Mesodermal cell (in vitro differentiated cells): ENCODE data around the gene BNIP2. TPM values are rescaled to one million over a fixed set of nuclear protein-coding genes. Genes with fewer than 3 reads are reported as not detected.

Source experiments
- H3K27ac ChIP-seq: 2 replicates; pipeline ENCODE4 v1.7.0; 2013; ENCODE audit warnings: mild to moderate bottlenecking, low read depth, low read length, moderate library complexity; ENCODE audit not compliant: severe bottlenecking
- H3K36me3 ChIP-seq: 2 replicates; pipeline ENCODE4 v1.7.1; 2013; ENCODE audit warnings: mild to moderate bottlenecking, low read length, moderate library complexity; ENCODE audit not compliant: control insufficient read depth, insufficient read depth
- H3K4me1 ChIP-seq: one replicate; pipeline ENCODE4 v1.7.1; 2013; ENCODE audit warnings: mild to moderate bottlenecking, low read length; ENCODE audit not compliant: insufficient read depth, control insufficient read depth, poor library complexity, severe bottlenecking
- H3K4me3 ChIP-seq: 2 replicates; pipeline ENCODE4 v1.7.0; 2013; ENCODE audit warnings: low read length, control low read depth, mild to moderate bottlenecking; ENCODE audit not compliant: insufficient read depth, poor library complexity, severe bottlenecking; ENCODE audit errors: extremely low read depth
- H3K9me3 ChIP-seq: 2 replicates; pipeline ENCODE4 v1.7.1; 2013; ENCODE audit warnings: mild to moderate bottlenecking, low read length, moderate library complexity; ENCODE audit not compliant: control insufficient read depth
- WGBS, 2 experiments: methylation state at CpG; one replicate each; pipeline ENCODE4 v1.1.5; 2013; ENCODE audit warnings: missing lambda C conversion rate in 2 of 2; ENCODE audit not compliant: insufficient coverage in 2 of 2; 5-methylcytosine and 5-hydroxymethylcytosine counted together
- polyA plus RNA-seq, 2 experiments: library from polyadenylated mRNA; stranded (reverse); fragments of 50-300 nt; gene quantifications; one replicate each; pipeline ENCODE4 v1.2.3, GENCODE V29; 2013

BNIP2 gene, protein sequence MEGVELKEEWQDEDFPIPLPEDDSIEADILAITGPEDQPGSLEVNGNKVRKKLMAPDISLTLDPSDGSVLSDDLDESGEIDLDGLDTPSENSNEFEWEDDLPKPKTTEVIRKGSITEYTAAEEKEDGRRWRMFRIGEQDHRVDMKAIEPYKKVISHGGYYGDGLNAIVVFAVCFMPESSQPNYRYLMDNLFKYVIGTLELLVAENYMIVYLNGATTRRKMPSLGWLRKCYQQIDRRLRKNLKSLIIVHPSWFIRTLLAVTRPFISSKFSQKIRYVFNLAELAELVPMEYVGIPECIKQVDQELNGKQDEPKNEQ
- polyA plus RNA-seq (2013, experiment 1 of 2) = 38.4 TPM
- polyA plus RNA-seq (2013, experiment 2 of 2) = 42.2 TPM

DNA sequence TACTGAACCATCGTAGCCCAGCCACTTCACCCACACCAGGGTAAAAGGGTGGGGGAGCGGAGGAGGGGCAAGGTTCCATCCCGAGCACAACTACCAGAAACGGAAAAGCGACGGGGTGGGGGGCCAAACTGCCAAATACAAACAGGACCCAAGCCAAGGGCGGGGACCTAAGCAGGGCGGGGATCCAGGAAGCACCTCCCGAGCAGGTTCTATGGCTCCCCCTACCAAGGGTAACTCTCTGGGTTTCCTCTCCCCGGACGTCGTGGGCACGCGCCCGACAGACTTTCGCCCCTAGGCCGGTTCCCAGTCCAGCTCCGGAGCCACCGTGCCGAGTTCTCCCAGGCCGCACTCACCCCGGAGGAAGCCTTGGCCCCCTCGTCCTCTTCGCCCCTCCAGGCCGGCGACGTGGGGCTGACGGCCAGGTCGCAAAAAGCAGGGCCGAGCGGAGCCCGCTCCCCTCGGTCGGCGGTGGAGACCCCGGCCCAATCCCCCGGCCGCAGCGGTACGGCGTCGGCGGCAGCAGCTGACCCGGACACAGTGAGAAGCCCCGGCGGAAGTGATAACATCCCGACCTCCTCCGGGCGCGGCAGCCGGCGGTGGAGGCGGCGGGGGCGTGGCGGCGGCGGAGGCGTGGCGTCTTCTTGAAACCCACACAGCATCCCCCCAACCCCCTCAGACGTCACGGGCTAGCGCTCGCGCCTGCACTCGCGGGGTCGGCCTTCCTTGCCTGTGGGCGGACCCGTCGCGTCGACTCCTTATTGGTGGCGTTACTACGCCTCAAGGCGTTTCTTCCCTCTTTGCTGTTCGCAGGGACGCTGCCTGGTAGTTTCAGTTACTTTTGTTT lies at the start of gene BNIP2:
TSS of gene BNIP2 (minus strand) at position 539 of the 844 bp plus-strand sequence. CDS start 6,863 bp downstream, outside the sequence.
- Histone ChIP-seq H3K4me1 (peaks cover 14% of the 10 kb centered on the region), H3K36me3 (peaks cover 30% of the 10 kb centered on the region), H3K27ac (peak within 1 kb of the TSS; percentile 99), H3K9me3 (no peaks in the 10 kb centered on the region), H3K4me3 (peak within 1 kb of the TSS; percentile 96)
- WGBS, 2 experiments = 0% methylated on average over 55 to 59 of the region's 78 CpGs

DNA sequence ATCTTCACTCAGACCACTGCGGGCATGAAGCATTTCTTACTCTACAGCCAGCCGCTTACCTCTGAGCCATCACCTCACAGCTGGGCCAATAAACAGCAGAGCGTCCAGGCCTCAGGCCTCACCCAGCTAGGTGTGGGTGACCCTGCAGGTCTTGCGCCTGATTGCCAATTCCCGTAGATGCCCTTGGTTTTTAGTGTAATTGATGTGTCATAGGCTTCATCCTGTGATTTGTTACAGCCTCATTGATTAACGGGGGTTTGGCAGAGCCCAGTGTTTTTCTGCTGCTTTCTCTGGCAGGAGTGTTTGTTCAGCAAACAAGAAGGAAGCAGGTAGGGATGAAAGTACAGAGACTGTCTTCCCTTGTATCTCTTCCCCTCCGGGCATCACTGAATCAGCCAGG lies 49.6 kb upstream of the BNIP2 start:
- Histone ChIP-seq H3K36me3 (no peaks in the 10 kb centered on the region), H3K27ac (no peak overlapping the region), H3K9me3 (no peaks in the 10 kb centered on the region), H3K4me1 (no peaks in the 10 kb centered on the region), H3K4me3 (no peak overlapping the region)
- 85 to 94% methylated on average over 6 of the region's 7 CpGs for WGBS, 2 experiments

DNA sequence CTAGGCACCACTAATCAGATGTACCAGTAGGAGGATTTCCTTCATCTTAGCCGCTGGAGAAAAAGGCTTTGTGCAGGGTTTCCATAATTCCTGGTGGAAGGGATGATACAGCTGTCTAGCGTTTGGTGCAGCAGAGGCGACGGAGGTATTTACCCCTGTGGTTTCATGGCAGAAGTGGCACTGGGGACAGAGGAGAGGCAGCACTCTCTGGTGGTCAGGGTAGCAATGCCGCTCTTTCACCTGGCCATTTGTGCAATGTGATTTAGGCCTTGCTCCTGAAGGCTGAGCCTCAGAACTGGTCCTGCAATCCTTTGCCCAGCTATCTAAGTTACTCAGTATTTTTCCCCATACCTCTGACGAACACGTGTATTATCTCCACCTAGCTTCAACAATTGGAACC lies 47.1 kb upstream of the BNIP2 start:
- 85 to 87% methylated on average over 5 to 7 of the region's 7 CpGs for WGBS, 2 experiments
- no peaks in the 10 kb centered on the region for H3K9me3 ChIP-seq
- H3K36me3 ChIP-seq = no peaks in the 10 kb centered on the region
- H3K4me1 ChIP-seq = no peaks in the 10 kb centered on the region
- no peak overlapping the region for H3K27ac ChIP-seq
- H3K4me3 ChIP-seq = no peak overlapping the region

DNA sequence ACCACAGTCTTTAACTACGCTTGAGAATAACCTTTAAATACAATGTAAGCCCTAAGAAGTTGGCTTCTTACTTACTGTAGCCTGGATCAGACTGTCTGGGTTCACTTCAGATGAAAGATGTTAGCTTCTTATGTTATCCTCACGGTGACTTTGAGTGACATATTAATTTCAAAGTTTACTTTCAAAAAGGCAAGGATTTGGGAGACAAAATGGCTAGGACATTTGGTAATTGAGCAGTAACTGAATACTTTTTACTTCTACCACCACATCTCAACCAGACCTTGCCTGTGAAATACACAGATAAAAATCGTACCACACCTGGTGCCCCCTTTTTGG lies 36.0 kb upstream of the BNIP2 start:
- no CpG with 5 or more reads among the region's 3 CpGs for WGBS, 2 experiments
- Histone ChIP-seq H3K9me3 (no peaks in the 10 kb centered on the region), H3K4me1 (no peaks in the 10 kb centered on the region), H3K36me3 (no peaks in the 10 kb centered on the region), H3K4me3 (no peak overlapping the region), H3K27ac (no peak overlapping the region)

DNA sequence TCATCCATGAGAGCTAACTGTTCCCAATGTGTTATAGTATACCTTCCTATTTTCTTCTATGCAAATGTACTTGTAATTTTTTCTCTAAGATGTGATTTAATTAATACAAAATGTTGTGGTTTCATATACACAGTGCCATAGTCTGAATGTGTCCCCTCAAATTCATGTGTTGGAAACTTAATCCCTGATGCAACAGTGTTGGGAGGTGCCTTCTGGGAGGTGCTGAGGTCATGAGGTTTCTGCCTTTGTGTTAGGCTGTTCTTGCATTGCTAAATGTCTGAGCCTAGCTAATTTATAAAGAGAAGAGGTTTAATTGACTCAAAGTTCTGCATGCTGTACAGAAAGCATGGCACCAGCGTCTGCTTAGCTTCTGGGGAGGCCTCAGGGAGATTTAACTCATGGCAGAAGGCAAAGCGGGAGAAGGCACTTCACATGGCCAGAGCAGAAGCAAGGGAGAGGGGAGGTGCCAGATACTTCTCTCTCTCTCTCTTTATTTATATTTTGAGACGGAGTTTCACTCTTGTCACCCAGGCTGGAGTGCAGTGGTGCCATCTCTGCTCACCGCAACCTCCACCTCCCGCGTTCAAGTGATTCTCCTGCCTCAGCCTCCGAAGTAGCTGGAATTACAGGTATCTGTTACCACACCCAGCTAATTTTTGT lies 34.7 kb upstream of the BNIP2 start:
- no peak overlapping the region for H3K27ac ChIP-seq
- WGBS, 2 experiments = 50 to 89% methylated on average over 1 of the region's 7 CpGs
- no peaks in the 10 kb centered on the region for H3K36me3 ChIP-seq
- H3K4me3 ChIP-seq = no peak overlapping the region
- H3K4me1 ChIP-seq = no peaks in the 10 kb centered on the region
- H3K9me3 ChIP-seq = no peaks in the 10 kb centered on the region

DNA sequence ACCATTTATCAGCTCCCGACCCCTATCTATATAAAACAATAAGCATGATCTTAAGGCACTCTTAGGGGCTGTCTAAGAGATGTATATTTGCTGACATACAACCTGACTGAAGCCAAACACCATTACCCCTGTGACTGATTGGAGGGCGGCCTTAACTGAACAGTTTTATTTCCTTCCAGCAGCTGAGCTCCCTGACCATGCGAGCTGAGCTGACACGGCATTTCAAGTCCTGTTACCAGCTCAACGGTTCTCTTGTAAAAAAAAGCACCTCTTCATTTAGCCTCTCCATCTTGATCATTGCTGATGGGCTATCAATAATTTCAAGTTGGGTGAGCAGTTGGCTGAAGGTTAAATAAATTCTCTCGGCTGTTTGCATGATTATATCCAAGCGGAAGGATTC lies 33.4 kb upstream of the BNIP2 start:
- no peaks in the 10 kb centered on the region for H3K9me3 ChIP-seq
- 84 to 92% methylated on average over 5 of the region's 7 CpGs for WGBS, 2 experiments
- no peak overlapping the region for H3K27ac ChIP-seq
- no peaks in the 10 kb centered on the region for H3K36me3 ChIP-seq
- H3K4me3 ChIP-seq = no peak overlapping the region
- no peaks in the 10 kb centered on the region for H3K4me1 ChIP-seq

DNA sequence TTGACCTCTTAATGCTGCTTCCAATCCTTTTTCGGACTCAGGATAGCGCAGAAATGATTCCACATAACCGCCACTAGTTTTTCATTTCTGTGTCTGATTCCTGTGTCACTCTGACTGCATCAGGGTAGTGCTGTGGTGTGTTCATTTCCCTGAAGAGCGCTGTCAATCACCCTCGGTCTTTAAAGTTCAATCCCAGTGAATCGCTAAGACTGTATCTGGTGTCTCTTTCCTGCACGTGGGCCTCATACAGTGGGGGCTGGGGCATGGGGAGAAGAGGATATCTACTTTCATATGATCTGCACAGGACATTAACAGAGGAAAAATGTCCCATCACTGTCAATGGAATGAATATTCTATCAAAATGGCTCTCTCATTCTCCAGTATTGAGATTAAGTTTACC lies 32.9 kb upstream of the BNIP2 start:
- Histone ChIP-seq H3K36me3 (no peaks in the 10 kb centered on the region), H3K9me3 (no peaks in the 10 kb centered on the region), H3K27ac (no peak overlapping the region), H3K4me3 (no peak overlapping the region), H3K4me1 (no peaks in the 10 kb centered on the region)
- 60 to 97% methylated on average over 1 to 3 of the region's 7 CpGs for WGBS, 2 experiments

DNA sequence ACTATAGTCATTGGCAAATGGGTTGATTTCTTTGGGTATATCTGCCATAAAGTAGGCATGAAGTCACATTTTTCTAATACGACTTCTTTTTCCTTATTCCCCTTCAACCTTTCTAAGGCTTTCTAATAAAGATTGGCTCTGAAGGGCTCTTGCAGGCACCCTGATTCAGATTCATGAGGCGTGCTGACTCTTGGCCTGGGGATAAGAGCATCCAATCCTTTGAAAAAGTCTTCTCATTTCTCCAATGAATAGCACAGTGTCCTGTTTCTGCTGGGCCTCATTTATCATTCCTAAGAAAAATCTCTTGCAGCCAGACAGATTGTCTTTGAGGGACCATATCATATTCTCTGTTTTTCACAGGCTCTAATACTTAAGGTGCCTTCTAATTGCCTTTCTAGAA lies 32.3 kb upstream of the BNIP2 start:
- H3K36me3 ChIP-seq = no peaks in the 10 kb centered on the region
- no peak overlapping the region for H3K27ac ChIP-seq
- no peaks in the 10 kb centered on the region for H3K4me1 ChIP-seq
- H3K9me3 ChIP-seq = no peaks in the 10 kb centered on the region
- 83 to 100% methylated on average over 2 of the region's 2 CpGs for WGBS, 2 experiments
- H3K4me3 ChIP-seq = no peak overlapping the region

DNA sequence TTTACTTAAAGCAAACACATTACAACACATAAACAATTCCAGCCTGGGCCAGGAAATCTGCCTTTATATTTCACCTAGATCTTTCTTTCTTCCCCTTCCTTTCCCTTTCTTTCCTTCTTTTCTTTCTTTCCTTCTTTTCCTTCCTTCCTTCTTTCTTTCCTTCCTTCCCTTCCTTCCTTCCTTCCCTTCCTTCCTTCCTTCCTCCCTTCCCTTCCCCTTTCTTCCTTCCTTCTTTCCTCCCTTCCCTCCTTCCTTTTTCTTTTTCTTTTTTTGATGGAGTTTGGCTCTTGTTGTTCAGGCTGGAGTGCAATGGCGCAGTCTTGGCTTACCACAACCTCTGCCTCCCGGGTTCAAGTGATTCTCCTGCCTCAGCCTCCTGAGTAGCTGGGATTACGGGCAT lies 24.1 kb upstream of the BNIP2 start:
- no peak overlapping the region for H3K27ac ChIP-seq
- no peaks in the 10 kb centered on the region for H3K36me3 ChIP-seq
- no peaks in the 10 kb centered on the region for H3K4me1 ChIP-seq
- no peaks in the 10 kb centered on the region for H3K9me3 ChIP-seq
- H3K4me3 ChIP-seq = no peak overlapping the region
- WGBS, 2 experiments = 80% methylated on average over 1 to 3 of the region's 3 CpGs

DNA sequence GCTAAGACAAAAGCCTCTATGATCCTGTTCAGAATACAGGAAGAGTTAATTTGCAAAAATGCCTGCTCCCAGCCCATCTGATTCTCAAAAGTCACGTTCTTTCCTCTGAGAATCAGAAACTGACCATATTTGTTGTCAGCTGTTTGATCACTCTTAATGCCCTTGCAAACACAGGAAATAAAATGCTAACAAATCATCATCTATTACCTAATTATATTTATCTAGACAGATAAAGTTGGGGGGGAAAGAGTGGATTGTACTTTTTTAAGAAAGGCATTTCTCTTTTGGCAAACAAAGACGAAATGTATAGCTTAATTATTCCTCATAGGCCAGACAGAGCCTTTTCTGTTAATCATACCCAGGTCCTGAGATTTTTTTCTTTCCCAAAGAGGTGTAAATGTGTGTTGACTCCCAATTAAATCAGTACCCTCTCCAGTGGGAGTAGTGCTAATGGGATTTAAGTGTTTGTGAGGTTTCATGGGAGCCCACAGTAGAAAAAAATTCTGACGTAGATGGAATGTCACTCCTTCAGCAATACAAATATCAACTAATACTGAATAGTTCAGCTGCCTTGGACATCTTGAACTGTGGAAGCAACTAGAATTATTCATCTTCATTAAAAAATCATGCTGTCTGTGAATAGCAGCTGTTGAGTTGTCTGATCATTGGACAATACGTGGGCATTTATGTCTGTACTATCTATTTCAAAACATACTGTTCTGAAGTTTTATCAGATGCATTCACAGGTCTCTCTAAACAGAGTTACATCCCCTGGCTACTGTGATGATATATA lies 22.5 kb upstream of the BNIP2 start:
- no peaks in the 10 kb centered on the region for H3K36me3 ChIP-seq
- no peaks in the 10 kb centered on the region for H3K9me3 ChIP-seq
- no peak overlapping the region for H3K27ac ChIP-seq
- WGBS, 2 experiments = 57% methylated on average over 1 of the region's 4 CpGs; no CpG with 5 or more reads in 1 of the 2 experiments
- no peak overlapping the region for H3K4me3 ChIP-seq
- H3K4me1 ChIP-seq = no peaks in the 10 kb centered on the region
